Activated T-helper 2 cell treated with anti-CD3 and anti-CD28 coated beads, Interferon-gamma antibody, Interleukin-2, Interleukin-4, amounts not matched to agents 10 μg/mL and 5 μg/mL and 100 μg/mL, durations not matched to agents 14 hours and 24 hours and 36 hours (primary cell): ENCODE measurements around the gene UBE2L3. TPM values are rescaled to one million over a fixed set of nuclear protein-coding genes. Genes with fewer than 3 reads are reported as not detected.

Experiments used
- DNase-seq: peaks from one replicate; pipeline ENCODE4 v3.0.0; 2021; ENCODE audit warnings: low spot score
- H3K27ac Mint-ChIP-seq: one replicate; pipeline ENCODE4 v1.8.0; 2021; ENCODE audit warnings: mixed read lengths
- H3K27me3 Mint-ChIP-seq: one replicate; pipeline ENCODE4 v1.8.0; 2021; ENCODE audit warnings: low read depth, mixed read lengths
- H3K36me3 Mint-ChIP-seq: one replicate; pipeline ENCODE4 v1.8.0; 2021; ENCODE audit warnings: low read depth, mixed read lengths
- H3K4me1 Mint-ChIP-seq: one replicate; pipeline ENCODE4 v1.8.0; 2021; ENCODE audit warnings: low read depth, mixed read lengths
- H3K4me3 Mint-ChIP-seq: one replicate; pipeline ENCODE4 v1.8.0; 2021; ENCODE audit warnings: low read depth, mild to moderate bottlenecking, moderate library complexity, mixed read lengths
- H3K9me3 Mint-ChIP-seq: one replicate; pipeline ENCODE4 v1.8.0; 2021; ENCODE audit warnings: mixed read lengths
- intact Hi-C: fragments of 100-400 bp; cut with micrococcal nuclease; formaldehyde crosslinking; loops from one replicate; pipeline ENCODE4 v1.15.1; 2023
- total RNA-seq: library from RNA; stranded (reverse); gene quantifications from 2 replicates; pipeline ENCODE4 v1.2.3, GENCODE V29; 2022

Gene UBE2L3
- total RNA-seq, 1 donor from 2014 or later = 65.5 TPM

DNA sequence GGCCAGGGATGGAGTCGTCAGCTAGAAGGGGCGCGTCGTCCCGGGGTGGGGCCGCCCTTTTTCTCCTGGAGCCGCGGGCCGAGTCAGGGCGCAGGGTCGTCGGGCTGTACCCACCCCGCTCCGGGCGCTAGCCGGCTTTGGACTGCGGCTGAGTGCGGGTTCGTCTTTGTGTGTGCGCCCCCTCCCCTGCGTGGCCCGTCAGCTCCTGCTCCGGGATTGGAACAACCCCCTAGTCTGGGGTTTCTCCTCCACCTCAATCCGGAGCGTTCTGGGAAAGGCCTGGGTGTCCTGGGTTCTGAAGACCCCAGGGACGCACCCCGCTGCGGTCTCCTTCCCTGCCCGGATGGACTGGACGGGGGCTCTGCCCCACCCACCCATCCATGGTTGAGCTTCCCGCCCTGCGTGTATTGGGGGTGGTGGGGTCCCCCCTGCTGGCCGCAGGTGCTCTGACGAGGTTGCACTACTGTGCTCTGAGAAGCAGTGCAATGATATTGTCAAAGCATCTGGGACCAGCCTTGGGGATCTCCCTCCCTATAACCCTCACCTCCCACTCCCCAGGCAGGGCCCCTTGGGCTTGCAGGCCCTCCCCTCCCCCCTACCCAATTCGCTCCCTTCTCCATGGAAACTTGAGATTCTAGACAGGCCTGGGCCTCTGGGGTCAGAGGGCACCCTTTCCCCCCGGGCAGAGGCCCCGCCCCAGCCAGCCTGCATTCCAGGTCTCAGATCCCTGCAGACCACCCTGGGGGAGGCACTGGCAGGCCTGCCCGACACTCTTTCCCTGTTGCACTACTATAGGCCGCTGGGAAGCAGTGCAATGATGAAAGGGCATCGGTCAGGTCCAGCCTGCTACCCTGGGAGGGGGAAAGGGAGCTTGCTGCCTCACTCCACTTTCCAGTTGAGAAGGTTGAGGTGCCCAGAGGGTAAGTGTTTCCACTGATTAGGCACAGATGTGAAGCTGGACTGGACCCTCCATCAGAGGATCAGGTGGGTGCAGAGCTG lies 85.3 kb downstream of the UBE2L3 start:
- Mint-ChIP-seq H3K4me1 (peaks cover 24% of the 10 kb centered on the region), H3K4me3 (peak overlapping the region; percentile 91), H3K9me3 (no peaks in the 10 kb centered on the region), H3K27me3 (no peaks in the 10 kb centered on the region), H3K27ac (no peak overlapping the region), H3K36me3 (peaks cover 26% of the 10 kb centered on the region)
- DNase-seq = no peak
- intact Hi-C loops = loop anchor here (1.0 to 5.0 kb wide), 3 partner anchors 11 to 66 kb away; partner anchors contain the start of genes PPIL2 and SDF2L1

DNA sequence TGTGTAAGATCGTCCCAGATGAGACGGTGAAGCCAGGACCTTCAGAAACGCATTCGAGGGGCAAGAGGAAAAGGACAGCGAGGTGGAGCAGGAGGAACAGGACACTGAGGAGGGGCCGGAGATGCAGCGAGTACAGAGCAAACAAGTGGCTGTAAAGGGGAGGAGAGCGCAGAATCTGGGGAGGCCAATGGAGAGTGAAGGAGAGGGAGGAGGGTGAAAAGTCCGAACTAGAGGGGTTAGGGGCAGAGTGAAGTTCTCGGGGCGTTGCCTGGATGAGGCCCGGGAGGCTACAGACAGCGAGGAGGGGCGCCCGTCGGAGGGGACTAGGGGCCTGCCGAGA lies 89.5 kb downstream of the UBE2L3 start:
- peaks cover 17% of the 10 kb centered on the region for H3K4me1 Mint-ChIP-seq
- peak overlapping the region; percentile 82 for H3K27ac Mint-ChIP-seq
- no peaks in the 10 kb centered on the region for H3K27me3 Mint-ChIP-seq
- intact Hi-C loops = loop anchor here (1.0 kb wide), 1 partner anchor 15 kb away; the partner anchor contains the start of gene SDF2L1
- H3K4me3 Mint-ChIP-seq = peak overlapping the region; percentile 76
- no peaks in the 10 kb centered on the region for H3K9me3 Mint-ChIP-seq
- no peak for DNase-seq
- peaks cover 7% of the 10 kb centered on the region for H3K36me3 Mint-ChIP-seq

DNA sequence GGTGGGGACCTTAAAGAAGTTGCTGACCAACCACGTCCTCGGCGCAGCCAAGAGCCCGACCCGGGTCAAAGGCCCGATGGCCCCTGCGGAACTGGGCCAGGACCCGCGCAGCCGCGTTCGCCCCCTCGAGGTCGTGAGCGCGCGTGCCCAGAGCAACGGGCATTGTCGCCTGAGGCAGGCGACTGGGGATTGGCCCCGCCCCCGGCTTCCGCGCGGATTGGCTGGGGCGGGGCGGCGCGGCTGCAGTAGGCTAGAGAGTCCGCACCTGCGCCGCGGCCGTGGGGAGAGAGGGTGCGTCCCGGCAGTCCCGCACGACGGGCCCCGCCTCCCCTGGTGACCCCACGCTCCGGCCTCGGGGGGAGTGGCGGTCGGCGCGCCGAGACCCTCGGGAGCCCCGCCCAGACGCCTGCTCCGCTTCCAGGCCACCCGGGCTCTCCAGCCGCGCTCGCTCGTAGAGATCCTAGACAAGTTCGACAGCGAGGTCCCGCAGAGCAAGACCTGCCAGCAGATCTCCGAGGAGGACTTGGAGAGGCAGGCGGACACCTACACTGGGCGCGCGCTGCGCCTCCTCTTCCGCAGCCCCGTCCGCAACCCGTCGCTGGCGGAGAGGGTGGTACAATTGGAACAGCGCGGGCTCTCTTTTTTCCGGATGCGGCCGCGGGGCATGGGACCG lies 90.0 kb downstream of the UBE2L3 start:
- DNase-seq = peak; percentile 80
- Mint-ChIP-seq H3K9me3 (no peaks in the 10 kb centered on the region), H3K4me3 (peak overlapping the region; percentile 76), H3K36me3 (peaks cover 6% of the 10 kb centered on the region), H3K27ac (peak overlapping the region; percentile 82), H3K27me3 (no peaks in the 10 kb centered on the region), H3K4me1 (peaks cover 17% of the 10 kb centered on the region)
- intact Hi-C loops = loop anchor here (1.0 kb wide), 1 partner anchor 15 kb away; the partner anchor contains the start of gene SDF2L1

DNA sequence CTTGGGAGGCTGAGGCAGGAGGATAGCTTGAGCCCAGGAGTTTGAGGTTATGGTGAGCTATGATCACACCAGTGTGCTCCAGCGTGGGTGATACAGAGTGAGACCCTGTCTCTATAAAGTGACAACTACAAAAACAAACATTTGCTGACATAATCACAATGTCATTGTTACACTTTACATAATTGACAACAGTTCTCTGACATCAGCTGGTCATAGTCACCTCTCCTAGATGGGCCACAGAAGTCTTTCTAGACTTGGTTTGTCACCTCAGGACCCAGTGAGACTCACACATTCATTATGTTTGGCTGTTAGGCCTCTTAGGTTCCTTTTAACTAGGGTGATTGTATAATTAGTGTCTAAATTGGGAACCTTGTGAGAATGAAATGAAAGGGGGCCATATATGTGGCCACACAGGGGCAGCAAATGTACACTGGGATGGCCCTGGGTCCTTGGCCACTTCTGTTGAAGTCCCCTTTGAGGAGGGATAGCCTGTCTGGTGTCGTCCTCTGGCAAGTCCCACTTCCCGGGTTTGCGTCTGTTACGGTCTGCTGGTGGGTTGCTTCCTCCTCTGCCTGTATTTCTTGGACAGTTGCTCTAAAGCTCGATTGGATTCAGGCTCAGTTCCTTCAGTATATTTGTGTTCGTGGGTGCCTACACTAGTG lies 92.5 kb downstream of the UBE2L3 start:
- Mint-ChIP-seq H3K4me3 (no peak overlapping the region), H3K36me3 (peaks cover 6% of the 10 kb centered on the region), H3K9me3 (no peaks in the 10 kb centered on the region), H3K27me3 (no peaks in the 10 kb centered on the region), H3K27ac (no peak overlapping the region), H3K4me1 (peaks cover 16% of the 10 kb centered on the region)
- intact Hi-C loops = no loop called here
- no peak for DNase-seq

DNA sequence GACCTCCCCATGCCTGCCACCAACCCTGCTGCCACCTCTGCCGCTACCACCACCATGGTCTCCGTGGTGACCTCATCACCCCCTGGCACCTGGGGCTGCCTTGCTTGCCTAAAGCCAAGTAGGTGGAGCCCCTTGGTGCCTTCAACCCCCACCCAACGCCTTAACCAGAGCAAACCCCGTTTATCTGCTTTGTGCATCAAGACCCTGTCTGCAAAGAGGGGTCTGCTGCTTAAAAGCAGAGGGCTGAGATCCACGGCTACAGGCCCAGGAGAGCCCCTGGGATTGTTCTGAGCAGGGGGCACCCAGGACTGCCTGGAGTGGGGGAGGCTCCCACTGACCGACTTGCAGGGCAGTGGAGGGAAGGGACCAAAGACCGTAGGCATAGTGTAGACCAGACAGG lies 93.4 kb downstream of the UBE2L3 start:
- Mint-ChIP-seq H3K27ac (no peak overlapping the region), H3K9me3 (no peaks in the 10 kb centered on the region), H3K36me3 (peaks cover 6% of the 10 kb centered on the region), H3K4me3 (no peak overlapping the region), H3K27me3 (no peaks in the 10 kb centered on the region), H3K4me1 (peaks cover 19% of the 10 kb centered on the region)
- DNase-seq = no peak
- intact Hi-C loops = no loop called here

DNA sequence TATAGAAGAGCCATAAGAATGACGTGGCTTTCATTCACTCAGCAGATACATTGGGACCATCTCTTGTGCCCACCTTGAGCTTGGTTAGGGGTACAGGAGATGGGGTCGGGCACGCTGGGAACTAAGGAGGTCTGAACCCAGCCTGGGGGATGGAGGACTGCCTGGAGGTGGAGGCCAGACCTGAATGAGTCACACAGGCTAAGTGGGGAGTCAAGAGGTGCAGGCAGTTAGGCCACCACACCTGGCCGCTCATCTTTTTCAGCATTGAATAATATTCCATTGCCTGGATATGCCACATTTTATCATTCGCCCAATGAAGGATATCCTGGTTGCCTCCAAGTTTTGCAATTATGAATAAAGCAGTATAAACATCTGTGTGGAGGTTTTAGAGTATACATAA lies 94.5 kb downstream of the UBE2L3 start:
- H3K27ac Mint-ChIP-seq = no peak overlapping the region
- no peaks in the 10 kb centered on the region for H3K9me3 Mint-ChIP-seq
- no peaks in the 10 kb centered on the region for H3K27me3 Mint-ChIP-seq
- peaks cover 3% of the 10 kb centered on the region for H3K36me3 Mint-ChIP-seq
- H3K4me1 Mint-ChIP-seq = peaks cover 13% of the 10 kb centered on the region
- DNase-seq = no peak
- no peak overlapping the region for H3K4me3 Mint-ChIP-seq
- intact Hi-C loops = no loop called here

DNA sequence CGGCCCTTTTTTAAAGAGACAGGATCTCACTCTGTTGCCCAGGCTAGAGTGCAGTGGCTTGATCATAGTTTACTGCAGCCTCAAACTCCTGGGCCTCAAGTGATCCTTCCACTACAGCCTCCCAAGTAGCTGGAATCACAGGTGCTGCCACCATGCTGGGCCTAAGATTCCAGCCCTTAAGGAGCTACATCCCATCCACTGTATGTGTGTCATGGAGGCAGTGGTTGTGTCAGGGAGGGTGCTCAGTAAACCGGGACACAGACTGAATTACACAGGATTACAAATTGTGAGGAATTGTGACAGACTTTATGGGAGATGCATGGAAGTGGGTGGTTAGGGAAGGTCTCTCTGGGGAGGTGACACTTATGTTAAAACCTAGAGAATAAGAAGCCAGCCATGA lies 96.2 kb downstream of the UBE2L3 start:
- Mint-ChIP-seq H3K36me3 (peaks cover 7% of the 10 kb centered on the region), H3K9me3 (no peaks in the 10 kb centered on the region), H3K27me3 (no peaks in the 10 kb centered on the region), H3K27ac (peak overlapping the region; percentile 4), H3K4me1 (peaks cover 13% of the 10 kb centered on the region), H3K4me3 (peak overlapping the region; percentile 3)
- DNase-seq = no peak
- intact Hi-C loops = no loop called here

DNA sequence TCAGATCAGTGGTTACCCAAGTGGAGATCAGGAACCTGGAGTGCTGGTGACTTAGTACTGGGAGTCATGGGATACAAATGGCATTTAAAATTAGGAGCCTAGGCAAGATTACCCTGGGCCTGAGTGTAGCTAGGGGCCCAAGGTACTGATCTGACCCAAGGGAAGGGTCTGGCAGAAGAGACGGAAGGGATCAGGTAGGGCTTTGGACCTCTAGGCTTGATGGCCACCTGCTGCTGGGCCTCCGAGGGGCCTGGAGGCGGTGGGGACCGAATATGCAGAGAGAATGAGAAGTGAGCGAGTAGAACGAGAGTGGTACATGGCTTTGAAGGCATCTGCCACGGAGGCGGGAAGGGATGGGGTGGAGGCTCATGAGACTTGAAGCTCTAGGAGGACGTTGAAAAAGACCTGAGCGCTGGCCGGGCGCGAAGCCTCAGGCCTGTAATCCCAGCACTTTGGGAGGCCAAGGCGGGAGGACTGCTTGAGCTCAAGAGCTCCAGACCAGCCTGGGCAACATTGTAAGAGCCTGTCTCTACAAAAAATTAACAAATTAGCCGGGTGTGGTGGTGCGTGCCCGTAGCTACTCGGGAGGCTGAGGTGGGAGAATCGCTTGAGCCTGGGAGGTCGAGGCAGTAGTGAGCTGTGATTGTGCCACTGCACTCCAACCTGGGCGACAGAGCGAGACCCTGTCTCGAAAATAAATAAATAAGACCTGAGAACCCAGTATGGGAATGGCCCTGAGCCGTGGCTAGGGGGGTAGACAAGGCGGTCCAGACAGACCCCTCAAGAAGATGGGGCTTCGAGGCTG lies 97.7 kb downstream of the UBE2L3 start:
- peaks cover 15% of the 10 kb centered on the region for H3K4me1 Mint-ChIP-seq
- H3K4me3 Mint-ChIP-seq = peak overlapping the region; percentile 98
- H3K27ac Mint-ChIP-seq = peak overlapping the region; percentile 95
- no peak for DNase-seq
- no peaks in the 10 kb centered on the region for H3K27me3 Mint-ChIP-seq
- no peaks in the 10 kb centered on the region for H3K9me3 Mint-ChIP-seq
- intact Hi-C loops = no loop called here
- peaks cover 13% of the 10 kb centered on the region for H3K36me3 Mint-ChIP-seq

DNA sequence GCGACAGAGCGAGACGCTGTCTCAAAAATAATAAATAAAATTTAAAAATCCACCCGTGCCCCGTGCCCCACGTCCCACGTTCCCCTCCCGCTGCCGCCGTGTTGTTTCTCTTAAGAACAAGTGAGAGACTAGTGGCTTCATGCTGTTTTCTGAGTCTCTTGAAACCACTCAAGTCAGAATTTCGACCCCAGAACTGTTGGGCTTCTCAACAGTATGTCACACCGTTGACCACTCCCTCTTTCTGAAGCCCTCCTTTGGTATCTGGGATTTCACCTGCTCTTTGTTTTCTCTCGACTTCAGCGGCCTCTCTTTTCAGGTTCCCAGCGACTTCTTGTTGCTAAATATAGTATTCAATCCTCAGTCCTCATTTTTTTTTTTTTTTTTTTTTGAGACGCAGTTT lies 99.3 kb downstream of the UBE2L3 start:
- no peak for DNase-seq
- peaks cover 15% of the 10 kb centered on the region for H3K4me1 Mint-ChIP-seq
- peaks cover 20% of the 10 kb centered on the region for H3K36me3 Mint-ChIP-seq
- no peaks in the 10 kb centered on the region for H3K9me3 Mint-ChIP-seq
- H3K27ac Mint-ChIP-seq = peak overlapping the region; percentile 95
- peak overlapping the region; percentile 98 for H3K4me3 Mint-ChIP-seq
- intact Hi-C loops = loop anchor here (1.0 kb wide), 1 partner anchor 14 kb away; no protein-coding TSS in a partner anchor
- H3K27me3 Mint-ChIP-seq = no peaks in the 10 kb centered on the region

DNA sequence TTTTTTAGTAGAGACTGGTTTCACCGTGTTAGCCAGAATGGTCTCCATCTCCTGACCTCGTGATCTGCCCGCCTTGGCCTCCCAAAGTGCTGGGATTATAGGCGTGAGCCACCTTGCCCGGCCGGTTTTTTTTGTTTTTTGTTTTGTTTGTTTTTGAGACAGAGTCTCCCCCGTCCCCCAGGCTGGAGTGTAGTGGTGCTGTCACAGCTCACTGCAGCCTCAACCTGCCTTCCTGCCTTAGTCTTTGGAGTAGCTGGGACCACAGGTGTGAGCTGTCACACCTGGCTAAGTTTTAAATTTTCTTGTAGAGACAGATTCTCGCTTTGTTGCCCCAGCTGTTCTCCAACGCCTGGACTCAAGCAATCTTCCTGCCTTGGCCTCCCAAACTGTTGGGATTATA lies 101.5 kb downstream of the UBE2L3 start:
- intact Hi-C loops = no loop called here
- Mint-ChIP-seq H3K9me3 (no peaks in the 10 kb centered on the region), H3K27me3 (no peaks in the 10 kb centered on the region), H3K27ac (no peak overlapping the region), H3K36me3 (peaks cover 41% of the 10 kb centered on the region), H3K4me1 (peaks cover 15% of the 10 kb centered on the region), H3K4me3 (peak overlapping the region; percentile 11)
- no peak for DNase-seq

DNA sequence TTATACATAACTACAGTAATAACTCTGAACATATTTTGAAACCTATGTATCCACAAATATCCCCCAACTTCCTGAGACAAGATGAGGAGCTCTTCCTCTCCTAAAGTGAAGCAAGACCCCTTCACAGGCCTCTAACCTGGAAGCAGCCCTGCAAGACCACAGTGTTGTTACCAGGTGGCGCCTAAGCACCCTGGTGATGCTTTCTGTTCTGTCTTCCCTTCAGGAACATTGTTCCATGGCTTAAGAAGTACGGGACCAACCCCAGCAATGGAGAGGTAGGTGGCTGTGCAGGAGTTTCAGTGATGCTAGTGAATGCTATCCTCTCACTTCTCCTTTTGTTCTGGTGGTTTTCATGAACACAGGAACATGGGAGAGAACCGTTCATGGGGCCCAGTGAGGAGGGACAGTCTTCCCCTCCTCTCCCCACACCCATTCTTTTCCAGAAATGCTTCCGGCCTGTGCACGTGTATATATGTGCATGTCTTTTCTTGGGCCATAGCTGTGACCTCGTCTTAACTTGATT lies 104.7 kb downstream of the UBE2L3 start:
- Mint-ChIP-seq H3K27ac (no peak overlapping the region), H3K4me3 (no peak overlapping the region), H3K4me1 (peaks cover 6% of the 10 kb centered on the region), H3K9me3 (no peaks in the 10 kb centered on the region), H3K27me3 (no peaks in the 10 kb centered on the region), H3K36me3 (peaks cover 59% of the 10 kb centered on the region)
- DNase-seq = no peak
- intact Hi-C loops = no loop called here
